ENCODE measurements around the gene MLH3.

MLH3 gene

GRCh38 chr14:75049136-75049535 lies 2.1 kb downstream of the MLH3 start:
- WGBS, result 96% methylated on average over 5 of the region's 5 CpGs
- Histone ChIP-seq H3K9me3 (ENCODE audit: insufficient read depth, low read depth, low read length) (no peaks in the 10 kb centered on the region), H3K27me3 (ENCODE audit: insufficient read depth, low read length) (no peaks in the 10 kb centered on the region), H3K4me3 (ENCODE audit: low read length) (no peak overlapping the region), H3K36me3 (ENCODE audit: insufficient read depth, low read length) (0 out of 2 replicates have a peak, but pooled peaks cover 2% of the 10 kb centered on the region), H3K4me1 (ENCODE audit: insufficient read depth, low read length) (no peaks in the 10 kb centered on the region), H3K9ac (ENCODE audit: low read depth, low read length) (no peak overlapping the region), H3K27ac (ENCODE audit: low read depth, low read length) (no peak overlapping the region)

GRCh38 chr14:75048101-75048500 lies 3.2 kb downstream of the MLH3 start:
- Histone ChIP-seq H3K4me3 (ENCODE audit: low read length) (no peak overlapping the region), H3K27ac (ENCODE audit: low read depth, low read length) (no peak overlapping the region), H3K9me3 (ENCODE audit: insufficient read depth, low read depth, low read length) (no peaks in the 10 kb centered on the region), H3K4me1 (ENCODE audit: insufficient read depth, low read length) (no peaks in the 10 kb centered on the region), H3K27me3 (ENCODE audit: insufficient read depth, low read length) (no peaks in the 10 kb centered on the region), H3K9ac (ENCODE audit: low read depth, low read length) (no peak overlapping the region), H3K36me3 (ENCODE audit: insufficient read depth, low read length) (0 out of 2 replicates have a peak, but pooled peaks cover 2% of the 10 kb centered on the region)
- 96% methylated on average over 2 of the region's 2 CpGs for WGBS

- Histone ChIP-seq H3K9me3 (ENCODE audit: insufficient read depth, low read depth, low read length) (no peaks in the 10 kb centered on the region), H3K4me1 (ENCODE audit: insufficient read depth, low read length) (no peaks in the 10 kb centered on the region), H3K4me3 (ENCODE audit: low read length) (no peak overlapping the region), H3K27ac (ENCODE audit: low read depth, low read length) (no peak overlapping the region), H3K27me3 (ENCODE audit: insufficient read depth, low read length) (no peaks in the 10 kb centered on the region), H3K9ac (ENCODE audit: low read depth, low read length) (no peak overlapping the region), H3K36me3 (ENCODE audit: insufficient read depth, low read length) (peaks cover 3% of the 10 kb centered on the region; the same call in 1 of the 2 replicates)
- WGBS, result 90% methylated on average over 4 of the region's 4 CpGs
These were observed 3.8 kb downstream of the MLH3 start for GRCh38 chr14:75047506-75047905.

GRCh38 chr14:75046899-75047298 lies 4.4 kb downstream of the MLH3 start:
- Histone ChIP-seq H3K27ac (ENCODE audit: low read depth, low read length) (no peak overlapping the region), H3K27me3 (ENCODE audit: insufficient read depth, low read length) (no peaks in the 10 kb centered on the region), H3K9me3 (ENCODE audit: insufficient read depth, low read depth, low read length) (no peaks in the 10 kb centered on the region), H3K9ac (ENCODE audit: low read depth, low read length) (no peak overlapping the region), H3K36me3 (ENCODE audit: insufficient read depth, low read length) (peaks cover 9% of the 10 kb centered on the region), H3K4me3 (ENCODE audit: low read length) (no peak overlapping the region), H3K4me1 (ENCODE audit: insufficient read depth, low read length) (no peaks in the 10 kb centered on the region)
- 91% methylated on average over 3 of the region's 3 CpGs for WGBS

- Histone ChIP-seq H3K27me3 (ENCODE audit: insufficient read depth, low read length) (no peaks in the 10 kb centered on the region), H3K9ac (ENCODE audit: low read depth, low read length) (no peak overlapping the region), H3K4me3 (ENCODE audit: low read length) (no peak overlapping the region), H3K27ac (ENCODE audit: low read depth, low read length) (no peak overlapping the region), H3K9me3 (ENCODE audit: insufficient read depth, low read depth, low read length) (no peaks in the 10 kb centered on the region), H3K4me1 (ENCODE audit: insufficient read depth, low read length) (no peaks in the 10 kb centered on the region), H3K36me3 (ENCODE audit: insufficient read depth, low read length) (peaks cover 15% of the 10 kb centered on the region)
- 93% methylated on average over 5 of the region's 5 CpGs for WGBS
These were observed 5.0 kb downstream of the MLH3 start for GRCh38 chr14:75046275-75046674.

DNA sequence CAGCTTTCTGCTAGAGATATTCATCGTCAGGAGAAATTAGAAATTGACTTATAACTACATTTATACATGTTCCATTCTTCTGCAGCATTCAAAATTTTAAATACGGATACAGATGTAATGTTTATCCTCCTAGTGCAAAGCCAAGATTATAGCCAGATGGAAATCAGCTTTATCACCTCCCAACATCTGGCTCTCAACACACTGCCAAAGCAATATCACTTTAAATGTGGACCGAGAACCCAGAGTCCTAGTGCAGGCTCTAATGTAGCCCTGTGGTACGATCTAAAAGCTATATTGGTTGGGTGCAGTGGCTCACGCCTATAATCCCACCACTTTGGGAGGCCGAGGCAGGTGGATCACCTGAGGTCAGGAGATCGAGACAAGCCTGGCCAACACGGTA lies 6.5 kb downstream of the MLH3 start:
- no peak overlapping the region for H3K9ac ChIP-seq (ENCODE audit: low read depth, low read length)
- no peak overlapping the region for H3K4me3 ChIP-seq (ENCODE audit: low read length)
- H3K4me1 ChIP-seq (ENCODE audit: insufficient read depth, low read length), result no peaks in the 10 kb centered on the region
- H3K36me3 ChIP-seq (ENCODE audit: insufficient read depth, low read length), result peaks cover 22% of the 10 kb centered on the region
- no peak overlapping the region for H3K27ac ChIP-seq (ENCODE audit: low read depth, low read length)
- 99% methylated on average over 8 of the region's 8 CpGs for WGBS
- H3K9me3 ChIP-seq (ENCODE audit: insufficient read depth, low read depth, low read length), result no peaks in the 10 kb centered on the region
- H3K27me3 ChIP-seq (ENCODE audit: insufficient read depth, low read length), result no peaks in the 10 kb centered on the region

DNA sequence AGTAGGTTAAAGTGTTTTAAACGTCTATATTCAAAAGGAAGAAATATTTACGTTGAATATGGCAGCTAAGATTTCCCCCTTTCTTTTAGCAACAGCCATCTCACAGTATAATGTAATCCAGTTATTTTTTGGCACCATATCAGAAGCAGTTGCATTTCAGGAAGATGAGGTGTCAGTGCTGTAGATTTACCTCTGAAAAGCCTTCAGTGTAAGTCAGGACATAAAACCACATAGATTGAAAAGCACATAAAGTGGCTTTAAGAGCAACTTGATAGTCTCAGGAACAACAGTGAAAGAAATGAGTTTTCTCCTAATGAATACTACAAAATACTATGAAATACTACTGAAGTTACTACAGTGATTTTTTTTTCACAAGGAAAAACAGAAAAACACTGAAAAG lies 6.9 kb downstream of the MLH3 start:
- Histone ChIP-seq H3K27me3 (ENCODE audit: insufficient read depth, low read length) (no peaks in the 10 kb centered on the region), H3K4me1 (ENCODE audit: insufficient read depth, low read length) (no peaks in the 10 kb centered on the region), H3K36me3 (ENCODE audit: insufficient read depth, low read length) (peaks cover 25% of the 10 kb centered on the region), H3K9ac (ENCODE audit: low read depth, low read length) (no peak overlapping the region), H3K9me3 (ENCODE audit: insufficient read depth, low read depth, low read length) (no peaks in the 10 kb centered on the region), H3K4me3 (ENCODE audit: low read length) (no peak overlapping the region), H3K27ac (ENCODE audit: low read depth, low read length) (no peak overlapping the region)
- no CpG with 5 or more reads among the region's 2 CpGs for WGBS

GRCh38 chr14:75042035-75042434 lies 9.2 kb downstream of the MLH3 start:
- Histone ChIP-seq H3K9ac (ENCODE audit: low read depth, low read length) (no peak overlapping the region), H3K9me3 (ENCODE audit: insufficient read depth, low read depth, low read length) (no peaks in the 10 kb centered on the region), H3K4me3 (ENCODE audit: low read length) (no peak overlapping the region), H3K27ac (ENCODE audit: low read depth, low read length) (no peak overlapping the region), H3K27me3 (ENCODE audit: insufficient read depth, low read length) (no peaks in the 10 kb centered on the region), H3K4me1 (ENCODE audit: insufficient read depth, low read length) (no peaks in the 10 kb centered on the region), H3K36me3 (ENCODE audit: insufficient read depth, low read length) (peaks cover 41% of the 10 kb centered on the region)
- WGBS, result 94% methylated on average over 5 of the region's 6 CpGs

DNA sequence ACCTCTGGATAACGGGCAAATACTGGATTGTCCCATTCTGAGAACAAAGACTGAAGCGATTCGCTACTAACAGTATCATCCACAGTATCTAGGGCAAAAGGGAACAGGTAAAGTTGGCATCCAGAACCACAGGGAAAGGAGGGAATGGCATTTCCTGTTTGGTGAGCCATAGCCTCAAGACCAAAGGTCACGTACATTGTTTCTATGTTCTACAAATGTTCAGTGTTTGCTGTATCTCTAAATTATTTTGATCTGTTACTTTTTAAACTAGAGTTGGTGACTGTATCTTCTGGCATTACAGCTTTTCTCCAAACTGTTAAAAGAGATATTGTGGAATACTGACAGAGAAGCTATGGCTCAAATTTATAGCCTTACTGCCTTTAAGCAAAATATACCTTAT lies 9.7 kb downstream of the MLH3 start:
- H3K9me3 ChIP-seq (ENCODE audit: insufficient read depth, low read depth, low read length), result no peaks in the 10 kb centered on the region
- no peaks in the 10 kb centered on the region for H3K27me3 ChIP-seq (ENCODE audit: insufficient read depth, low read length)
- WGBS, result 95% methylated on average over 4 of the region's 4 CpGs
- peaks cover 44% of the 10 kb centered on the region for H3K36me3 ChIP-seq (ENCODE audit: insufficient read depth, low read length)
- no peak overlapping the region for H3K27ac ChIP-seq (ENCODE audit: low read depth, low read length)
- no peak overlapping the region for H3K4me3 ChIP-seq (ENCODE audit: low read length)
- H3K4me1 ChIP-seq (ENCODE audit: insufficient read depth, low read length), result no peaks in the 10 kb centered on the region
- no peak overlapping the region for H3K9ac ChIP-seq (ENCODE audit: low read depth, low read length)

DNA sequence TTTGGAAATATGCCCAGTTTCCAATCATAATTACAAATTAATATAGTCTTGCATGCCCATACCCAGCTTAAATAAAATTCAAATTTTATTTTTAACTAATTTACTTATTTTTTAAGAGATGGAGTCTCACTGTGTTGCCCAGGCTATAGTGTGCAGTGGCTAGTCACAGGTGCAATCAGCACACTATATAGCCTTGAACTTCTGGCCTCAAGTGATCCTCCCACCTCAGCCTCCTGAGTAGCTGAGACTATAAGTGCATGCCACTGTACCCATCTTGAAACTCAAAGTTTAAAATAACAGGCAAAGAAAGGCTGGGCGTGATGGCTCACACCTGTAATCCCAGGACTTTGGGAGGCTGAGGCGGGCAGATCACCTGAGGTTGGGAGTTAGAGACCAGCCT lies 10.3 kb downstream of the MLH3 start:
- Histone ChIP-seq H3K27ac (ENCODE audit: low read depth, low read length) (no peak overlapping the region), H3K4me3 (ENCODE audit: low read length) (no peak overlapping the region), H3K9ac (ENCODE audit: low read depth, low read length) (no peak overlapping the region), H3K4me1 (ENCODE audit: insufficient read depth, low read length) (no peaks in the 10 kb centered on the region), H3K36me3 (ENCODE audit: insufficient read depth, low read length) (peaks cover 45% of the 10 kb centered on the region), H3K27me3 (ENCODE audit: insufficient read depth, low read length) (no peaks in the 10 kb centered on the region), H3K9me3 (ENCODE audit: insufficient read depth, low read depth, low read length) (no peaks in the 10 kb centered on the region)
- WGBS, result 92% methylated on average over 2 of the region's 2 CpGs

GRCh38 chr14:75040507-75040906 lies 10.8 kb downstream of the MLH3 start:
- 100% methylated on average over 1 of the region's 1 CpG for WGBS
- H3K36me3 ChIP-seq (ENCODE audit: insufficient read depth, low read length), result peaks cover 45% of the 10 kb centered on the region
- no peak overlapping the region for H3K27ac ChIP-seq (ENCODE audit: low read depth, low read length)

GRCh38 chr14:75032939-75033338 lies 18.3 kb downstream of the MLH3 start:
- H3K4me1 ChIP-seq (ENCODE audit: insufficient read depth, low read length), result no peaks in the 10 kb centered on the region
- no peak overlapping the region for H3K9ac ChIP-seq (ENCODE audit: low read depth, low read length)
- H3K27me3 ChIP-seq (ENCODE audit: insufficient read depth, low read length), result no peaks in the 10 kb centered on the region
- H3K36me3 ChIP-seq (ENCODE audit: insufficient read depth, low read length), result peaks cover 61% of the 10 kb centered on the region
- H3K4me3 ChIP-seq (ENCODE audit: low read length), result no peak overlapping the region
- H3K27ac ChIP-seq (ENCODE audit: low read depth, low read length), result no peak overlapping the region
- WGBS, result 98% methylated on average over 2 of the region's 2 CpGs
- no peaks in the 10 kb centered on the region for H3K9me3 ChIP-seq (ENCODE audit: insufficient read depth, low read depth, low read length)

More at GRCh38 chr14:75040507-75040906, 10.8 kb downstream of the MLH3 start:
- Histone ChIP-seq H3K9ac (ENCODE audit: low read depth, low read length) (no peak overlapping the region), H3K4me1 (ENCODE audit: insufficient read depth, low read length) (no peaks in the 10 kb centered on the region), H3K4me3 (ENCODE audit: low read length) (no peak overlapping the region), H3K27me3 (ENCODE audit: insufficient read depth, low read length) (no peaks in the 10 kb centered on the region), H3K9me3 (ENCODE audit: insufficient read depth, low read depth, low read length) (no peaks in the 10 kb centered on the region)

Data from HUES64 (cell line).